ENCODE data around the gene SPNS2. TPM values are rescaled to one million over a fixed set of nuclear protein-coding genes. Genes with fewer than 3 reads are reported as not detected.
A peak's percentile ranks its signal among the peaks of the same experiment; 100 is the strongest.

SPNS2 gene, protein sequence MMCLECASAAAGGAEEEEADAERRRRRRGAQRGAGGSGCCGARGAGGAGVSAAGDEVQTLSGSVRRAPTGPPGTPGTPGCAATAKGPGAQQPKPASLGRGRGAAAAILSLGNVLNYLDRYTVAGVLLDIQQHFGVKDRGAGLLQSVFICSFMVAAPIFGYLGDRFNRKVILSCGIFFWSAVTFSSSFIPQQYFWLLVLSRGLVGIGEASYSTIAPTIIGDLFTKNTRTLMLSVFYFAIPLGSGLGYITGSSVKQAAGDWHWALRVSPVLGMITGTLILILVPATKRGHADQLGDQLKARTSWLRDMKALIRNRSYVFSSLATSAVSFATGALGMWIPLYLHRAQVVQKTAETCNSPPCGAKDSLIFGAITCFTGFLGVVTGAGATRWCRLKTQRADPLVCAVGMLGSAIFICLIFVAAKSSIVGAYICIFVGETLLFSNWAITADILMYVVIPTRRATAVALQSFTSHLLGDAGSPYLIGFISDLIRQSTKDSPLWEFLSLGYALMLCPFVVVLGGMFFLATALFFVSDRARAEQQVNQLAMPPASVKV
- total RNA-seq: 0.38 TPM in 1 of 2 replicates, not detected in the other

DNA sequence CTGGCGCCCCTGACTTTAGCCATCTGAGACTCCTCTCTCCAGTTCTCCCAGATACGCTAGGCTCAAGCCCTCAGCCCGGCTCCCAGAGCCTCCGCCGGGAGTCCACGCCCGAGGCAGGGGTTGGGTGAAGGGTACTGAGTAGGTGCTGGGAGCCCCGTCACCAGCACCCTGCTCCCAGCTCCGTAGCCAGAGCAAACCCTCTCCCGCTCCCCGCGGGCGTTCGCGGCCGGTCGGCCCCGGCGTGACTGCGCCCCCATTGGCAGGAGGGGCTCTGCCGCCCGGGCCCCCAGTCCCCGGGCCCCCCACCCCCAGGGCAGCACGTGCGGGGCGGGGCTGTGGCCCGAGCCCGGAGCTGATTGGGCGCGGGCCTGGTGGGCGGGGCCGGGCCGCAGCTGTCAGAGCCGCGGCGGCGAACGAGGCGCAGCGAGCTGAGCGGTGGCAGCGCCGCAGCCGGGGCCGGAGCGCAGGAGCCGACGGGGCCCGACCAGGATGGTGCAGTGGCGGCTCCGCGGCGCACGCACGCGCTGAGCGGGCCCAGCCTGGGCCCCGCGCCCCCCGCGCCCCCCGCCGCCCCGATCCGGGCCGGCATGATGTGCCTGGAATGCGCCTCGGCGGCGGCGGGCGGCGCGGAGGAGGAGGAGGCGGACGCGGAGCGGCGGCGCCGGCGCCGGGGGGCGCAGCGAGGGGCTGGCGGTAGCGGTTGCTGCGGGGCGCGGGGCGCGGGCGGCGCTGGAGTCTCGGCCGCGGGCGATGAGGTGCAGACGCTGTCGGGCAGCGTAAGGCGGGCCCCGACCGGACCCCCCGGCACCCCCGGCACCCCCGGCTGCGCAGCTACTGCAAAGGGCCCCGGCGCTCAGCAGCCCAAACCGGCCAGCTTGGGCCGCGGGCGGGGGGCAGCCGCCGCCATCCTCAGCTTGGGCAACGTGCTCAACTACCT lies at the start of gene SPNS2:
SPNS2 (plus strand) TSS at position 421 of the 937 bp plus-strand sequence; CDS start at position 588, 167 bp downstream.
- ChIA-PET CTCF (no interaction called here), POLR2A (interaction anchor here (0.5 to 1.5 kb wide), 3 partner anchors 36 to 408 kb away, joined by 5 to 6 read pairs (median 5); partner anchors contain the start of genes CYB5D2 and ZZEF1)
- DNase-seq (peak; percentile 65), ATAC-seq (ENCODE audit: low read depth) (peak; percentile 78)
- intact Hi-C loops (cut with micrococcal nuclease): loop anchor here (2.0 kb wide), 1 partner anchor 78 kb away; no protein-coding TSS in a partner anchor
- TF ChIP-seq, protein P1, sequence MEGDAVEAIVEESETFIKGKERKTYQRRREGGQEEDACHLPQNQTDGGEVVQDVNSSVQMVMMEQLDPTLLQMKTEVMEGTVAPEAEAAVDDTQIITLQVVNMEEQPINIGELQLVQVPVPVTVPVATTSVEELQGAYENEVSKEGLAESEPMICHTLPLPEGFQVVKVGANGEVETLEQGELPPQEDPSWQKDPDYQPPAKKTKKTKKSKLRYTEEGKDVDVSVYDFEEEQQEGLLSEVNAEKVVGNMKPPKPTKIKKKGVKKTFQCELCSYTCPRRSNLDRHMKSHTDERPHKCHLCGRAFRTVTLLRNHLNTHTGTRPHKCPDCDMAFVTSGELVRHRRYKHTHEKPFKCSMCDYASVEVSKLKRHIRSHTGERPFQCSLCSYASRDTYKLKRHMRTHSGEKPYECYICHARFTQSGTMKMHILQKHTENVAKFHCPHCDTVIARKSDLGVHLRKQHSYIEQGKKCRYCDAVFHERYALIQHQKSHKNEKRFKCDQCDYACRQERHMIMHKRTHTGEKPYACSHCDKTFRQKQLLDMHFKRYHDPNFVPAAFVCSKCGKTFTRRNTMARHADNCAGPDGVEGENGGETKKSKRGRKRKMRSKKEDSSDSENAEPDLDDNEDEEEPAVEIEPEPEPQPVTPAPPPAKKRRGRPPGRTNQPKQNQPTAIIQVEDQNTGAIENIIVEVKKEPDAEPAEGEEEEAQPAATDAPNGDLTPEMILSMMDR (IDR thresholded peaks at IDR 0.05): no peak
- Mint-ChIP-seq H3K27me3 (peaks cover 33% of the 10 kb centered on the region), H3K27ac (no peak within 1 kb of the TSS), H3K4me1 (peaks cover 32% of the 10 kb centered on the region), H3K9me3 (no peaks in the 10 kb centered on the region), H3K36me3 (ENCODE audit: low read depth) (no peaks in the 10 kb centered on the region), H3K4me3 (peak within 1 kb of the TSS; percentile 78)

DNA sequence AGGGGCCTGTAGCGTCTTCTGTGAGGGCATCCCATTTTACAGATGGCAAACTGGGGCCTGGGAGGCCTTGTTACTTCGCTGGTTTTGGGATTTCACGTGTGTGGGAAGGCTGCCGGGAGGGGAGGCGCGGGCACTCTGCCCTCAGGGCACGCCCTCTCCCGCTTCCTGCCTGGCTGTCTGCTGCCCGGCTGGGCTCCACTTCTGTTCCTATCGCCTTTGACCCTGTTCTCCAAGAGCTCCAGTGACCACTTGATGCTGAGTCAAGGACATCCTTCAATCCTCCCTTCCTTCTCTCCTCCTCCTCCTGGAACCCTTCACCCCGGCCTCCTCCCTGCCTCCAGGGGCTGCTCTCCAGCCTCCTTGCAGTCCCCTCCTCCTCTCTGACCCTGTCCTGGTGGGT lies 48.9 kb upstream of the SPNS2 start:
- Mint-ChIP-seq H3K4me1 (peaks cover 2% of the 10 kb centered on the region), H3K27me3 (no peaks in the 10 kb centered on the region), H3K27ac (no peak overlapping the region), H3K9me3 (no peaks in the 10 kb centered on the region), H3K4me3 (no peak overlapping the region), H3K36me3 (ENCODE audit: low read depth) (no peaks in the 10 kb centered on the region)
- ATAC-seq (ENCODE audit: low read depth): no peak
- TF ChIP-seq, protein P1 (IDR thresholded peaks at IDR 0.05): no peak
- ChIA-PET POLR2A (no interaction called here), CTCF (no interaction called here)
- intact Hi-C loops (cut with micrococcal nuclease): no loop called here
- DNase-seq: no peak

DNA sequence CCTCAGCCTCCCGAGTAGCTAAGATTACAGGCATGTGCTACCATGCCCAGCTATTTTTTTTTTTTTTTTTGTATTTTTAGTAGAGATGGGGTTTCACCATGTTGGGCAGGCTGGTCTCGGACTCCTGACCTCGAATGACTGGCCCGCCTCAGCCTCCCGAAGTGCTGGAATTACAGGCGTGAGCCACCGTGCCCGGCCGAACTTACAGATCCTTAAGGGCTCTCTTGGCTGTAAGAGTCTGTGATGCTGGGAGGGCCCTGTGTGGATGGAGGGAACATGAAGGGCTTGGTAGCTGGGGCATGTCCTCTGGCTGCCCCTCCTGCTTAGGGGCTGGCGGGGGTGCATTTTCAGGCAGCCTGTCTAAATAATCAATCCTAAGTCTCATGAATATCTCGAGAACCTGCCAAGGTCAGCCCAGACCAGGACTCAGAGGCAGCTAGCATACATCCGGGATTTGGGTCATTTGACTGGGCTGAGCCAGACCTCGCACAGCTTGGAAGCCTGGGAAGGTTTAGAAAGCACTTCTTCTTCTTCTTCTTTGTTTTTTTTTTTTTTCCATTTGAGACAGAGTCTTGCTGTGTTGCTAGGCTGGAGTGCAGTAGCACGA lies 47.9 kb upstream of the SPNS2 start:
- DNase-seq (no peak), ATAC-seq (ENCODE audit: low read depth) (no peak)
- ChIA-PET CTCF (no interaction called here), POLR2A (no interaction called here)
- H3K9me3 Mint-ChIP-seq: no peaks in the 10 kb centered on the region
- no peak overlapping the region for H3K27ac Mint-ChIP-seq
- H3K4me3 Mint-ChIP-seq: no peak overlapping the region
- intact Hi-C loops (cut with micrococcal nuclease): no loop called here
- H3K4me1 Mint-ChIP-seq: no peaks in the 10 kb centered on the region
- TF ChIP-seq, protein P1 (IDR thresholded peaks at IDR 0.05): no peak
- no peaks in the 10 kb centered on the region for H3K36me3 Mint-ChIP-seq (ENCODE audit: low read depth)
- H3K27me3 Mint-ChIP-seq: no peaks in the 10 kb centered on the region

DNA sequence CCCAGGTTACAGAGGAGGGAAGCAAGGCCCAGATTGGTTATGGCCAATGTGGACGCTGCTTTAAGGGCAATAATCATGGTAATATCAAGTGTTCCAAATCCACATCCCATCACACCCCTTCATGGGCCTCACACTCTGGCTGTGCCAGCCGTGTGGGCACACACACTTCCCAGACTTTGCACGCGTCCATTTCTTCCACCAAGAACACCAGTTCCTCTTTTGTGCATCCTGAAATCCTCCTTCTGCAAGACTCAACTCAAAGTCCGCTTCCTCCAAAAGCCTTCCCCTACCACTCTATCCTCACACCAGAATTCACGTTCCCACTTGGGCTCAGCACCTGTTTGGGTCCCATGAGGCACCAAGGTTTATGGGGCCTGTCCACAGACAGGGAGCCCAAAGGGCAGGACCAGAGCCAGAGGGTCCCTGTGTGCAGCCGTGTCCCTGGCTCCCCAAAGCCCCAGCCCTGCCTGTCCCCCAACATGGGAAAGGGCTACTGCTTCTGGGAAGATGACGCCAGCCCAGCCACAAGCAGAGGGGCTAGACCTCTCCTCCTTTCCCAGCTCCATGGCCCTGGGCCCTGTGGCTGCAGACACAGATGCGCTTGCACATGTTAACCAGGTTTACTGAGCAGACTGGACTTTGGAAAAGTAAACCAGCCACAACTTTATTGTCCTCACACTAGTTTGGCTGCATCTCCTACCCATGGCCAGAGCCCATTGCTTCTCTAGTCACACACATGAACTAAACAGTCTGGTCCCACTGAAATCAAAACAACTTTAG lies 44.7 kb upstream of the SPNS2 start:
- CTCF ChIA-PET: no interaction called here

More for the DNA sequence above, 44.7 kb upstream of the SPNS2 start:
- no peak overlapping the region for H3K27ac Mint-ChIP-seq
- H3K27me3 Mint-ChIP-seq: no peaks in the 10 kb centered on the region
- POLR2A ChIA-PET: no interaction called here
- intact Hi-C loops (cut with micrococcal nuclease): no loop called here
- no peak overlapping the region for H3K4me3 Mint-ChIP-seq
- DNase-seq (no peak), ATAC-seq (ENCODE audit: low read depth) (no peak)
- TF ChIP-seq, protein P1 (IDR thresholded peaks at IDR 0.05): no peak
- no peaks in the 10 kb centered on the region for H3K36me3 Mint-ChIP-seq (ENCODE audit: low read depth)
- H3K4me1 Mint-ChIP-seq: no peaks in the 10 kb centered on the region
- no peaks in the 10 kb centered on the region for H3K9me3 Mint-ChIP-seq
